ENCODE data around the gene AUTS2.
A peak's percentile ranks its signal among the peaks of the same experiment; 100 is the strongest.

The AUTS2 gene

DNA sequence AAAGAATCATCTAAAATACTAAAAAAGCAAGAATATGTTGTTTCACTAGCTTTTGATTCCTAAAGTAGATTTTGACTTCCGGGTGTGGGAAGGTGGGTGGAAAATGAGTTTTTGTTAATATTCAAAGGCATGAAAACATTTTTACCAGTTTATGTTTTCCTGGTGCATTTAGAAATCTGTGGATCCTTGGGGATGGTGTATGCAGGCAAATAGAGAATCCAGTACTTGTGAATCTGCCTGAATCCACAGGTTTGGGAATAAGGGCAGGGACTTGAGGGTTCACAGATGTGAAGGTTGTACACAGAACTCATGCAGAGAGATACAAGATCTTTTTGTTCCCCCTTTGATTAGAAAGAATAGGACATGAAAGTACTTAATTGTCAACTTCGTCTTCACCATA lies 22.4 kb downstream of the AUTS2 start (continued):
- TF ChIP-seq, protein P1, sequence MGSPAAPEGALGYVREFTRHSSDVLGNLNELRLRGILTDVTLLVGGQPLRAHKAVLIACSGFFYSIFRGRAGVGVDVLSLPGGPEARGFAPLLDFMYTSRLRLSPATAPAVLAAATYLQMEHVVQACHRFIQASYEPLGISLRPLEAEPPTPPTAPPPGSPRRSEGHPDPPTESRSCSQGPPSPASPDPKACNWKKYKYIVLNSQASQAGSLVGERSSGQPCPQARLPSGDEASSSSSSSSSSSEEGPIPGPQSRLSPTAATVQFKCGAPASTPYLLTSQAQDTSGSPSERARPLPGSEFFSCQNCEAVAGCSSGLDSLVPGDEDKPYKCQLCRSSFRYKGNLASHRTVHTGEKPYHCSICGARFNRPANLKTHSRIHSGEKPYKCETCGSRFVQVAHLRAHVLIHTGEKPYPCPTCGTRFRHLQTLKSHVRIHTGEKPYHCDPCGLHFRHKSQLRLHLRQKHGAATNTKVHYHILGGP (tag by site-specific recombination; IDR thresholded peaks at IDR 0.05), result no peak

- CTCF ChIA-PET, result interaction anchor here (0.9 kb wide), 1 partner anchor 19 kb away, joined by 5 read pairs; no protein-coding TSS in a partner anchor
- POLR2A ChIA-PET, result no interaction called here
- Histone ChIP-seq H3K4me3 (ENCODE audit: low read depth, low read length) (no peak overlapping the region), H3K9me3 (ENCODE audit: control insufficient read depth, insufficient read depth, low read depth, low read length) (no peaks in the 10 kb centered on the region), H3K27ac (ENCODE audit: extremely low read depth, low read depth, low read length) (no peak overlapping the region), H3K4me1 (ENCODE audit: control insufficient read depth, insufficient read depth, low read length) (peaks cover 49% of the 10 kb centered on the region), H3K36me3 (ENCODE audit: control insufficient read depth in 2 of 2, insufficient read depth in 1 of 2, low read length in 2 of 2) (no peaks in the 10 kb centered on the region)
- peak; percentile 87 for TF ChIP-seq ZNF335 (tag by site-specific recombination; conservative IDR thresholded peaks at IDR 0.05)
- TF ChIP-seq ZNF777 (tag by site-specific recombination; IDR thresholded peaks at IDR 0.05; ENCODE audit: borderline replicate concordance), result no peak
Observed at GRCh38 chr7:69622014-69622835, 23.9 kb downstream of the AUTS2 start.

- Histone ChIP-seq H3K27ac (ENCODE audit: extremely low read depth, low read depth, low read length) (no peak overlapping the region), H3K4me1 (ENCODE audit: control insufficient read depth, insufficient read depth, low read length) (peaks cover 49% of the 10 kb centered on the region), H3K36me3 (ENCODE audit: control insufficient read depth in 2 of 2, insufficient read depth in 1 of 2, low read length in 2 of 2) (no peaks in the 10 kb centered on the region), H3K9me3 (ENCODE audit: control insufficient read depth, insufficient read depth, low read depth, low read length) (no peaks in the 10 kb centered on the region), H3K4me3 (ENCODE audit: low read depth, low read length) (no peak overlapping the region)
- ChIA-PET CTCF (no interaction called here), POLR2A (no interaction called here)
- TF ChIP-seq PRDM4 (tag by site-specific recombination; IDR thresholded peaks at IDR 0.05) (peak; percentile 66; the same call in 1 of the 2 replicates), YY2 (tag by site-specific recombination; IDR thresholded peaks at IDR 0.05) (no peak), ZFP41 (tag by site-specific recombination; IDR thresholded peaks at IDR 0.05; ENCODE audit: borderline replicate concordance) (no peak), ZBTB20 (tag by site-specific recombination; IDR thresholded peaks at IDR 0.05) (peak; percentile 72), ZNF362 (tag by site-specific recombination; IDR thresholded peaks at IDR 0.05) (0 out of 2 replicates have a peak, but pooled peaks have one; percentile 90), ZNF600 (tag by site-specific recombination; IDR thresholded peaks at IDR 0.05) (peak; percentile 92)
Observed at GRCh38 chr7:69622960-69623359, 24.7 kb downstream of the AUTS2 start.

GRCh38 chr7:69624435-69625230 lies 26.4 kb downstream of the AUTS2 start:
- ChIA-PET CTCF (no interaction called here), POLR2A (no interaction called here)
- Histone ChIP-seq H3K36me3 (ENCODE audit: control insufficient read depth in 2 of 2, insufficient read depth in 1 of 2, low read length in 2 of 2) (no peaks in the 10 kb centered on the region), H3K9me3 (ENCODE audit: control insufficient read depth, insufficient read depth, low read depth, low read length) (no peaks in the 10 kb centered on the region), H3K4me1 (ENCODE audit: control insufficient read depth, insufficient read depth, low read length) (peaks cover 45% of the 10 kb centered on the region), H3K4me3 (ENCODE audit: low read depth, low read length) (no peak overlapping the region), H3K27ac (ENCODE audit: extremely low read depth, low read depth, low read length) (no peak overlapping the region)
- no peak for TF ChIP-seq ZNF350 (tag by site-specific recombination; IDR thresholded peaks at IDR 0.05)
- peak; percentile 43; the same call in 1 of the 2 replicates for TF ChIP-seq ZBTB17 (tag by site-specific recombination; IDR thresholded peaks at IDR 0.05)
- TF ChIP-seq ZNF184 (tag by site-specific recombination; IDR thresholded peaks at IDR 0.05), result no peak
- TF ChIP-seq ZNF555 (tag by site-specific recombination; conservative IDR thresholded peaks at IDR 0.05), result no peak
- 0 out of 2 replicates have a peak, but pooled peaks have one; percentile 20 for TF ChIP-seq PRDM1 (tag by site-specific recombination; IDR thresholded peaks at IDR 0.05)
